ENCODE results near the gene BCL7A.

The BCL7A gene

GRCh38 chr12:122079532-122080081 is 57.9 kb downstream of the BCL7A start:
- no peak for DNase-seq (ENCODE audit: low read depth)

DNA sequence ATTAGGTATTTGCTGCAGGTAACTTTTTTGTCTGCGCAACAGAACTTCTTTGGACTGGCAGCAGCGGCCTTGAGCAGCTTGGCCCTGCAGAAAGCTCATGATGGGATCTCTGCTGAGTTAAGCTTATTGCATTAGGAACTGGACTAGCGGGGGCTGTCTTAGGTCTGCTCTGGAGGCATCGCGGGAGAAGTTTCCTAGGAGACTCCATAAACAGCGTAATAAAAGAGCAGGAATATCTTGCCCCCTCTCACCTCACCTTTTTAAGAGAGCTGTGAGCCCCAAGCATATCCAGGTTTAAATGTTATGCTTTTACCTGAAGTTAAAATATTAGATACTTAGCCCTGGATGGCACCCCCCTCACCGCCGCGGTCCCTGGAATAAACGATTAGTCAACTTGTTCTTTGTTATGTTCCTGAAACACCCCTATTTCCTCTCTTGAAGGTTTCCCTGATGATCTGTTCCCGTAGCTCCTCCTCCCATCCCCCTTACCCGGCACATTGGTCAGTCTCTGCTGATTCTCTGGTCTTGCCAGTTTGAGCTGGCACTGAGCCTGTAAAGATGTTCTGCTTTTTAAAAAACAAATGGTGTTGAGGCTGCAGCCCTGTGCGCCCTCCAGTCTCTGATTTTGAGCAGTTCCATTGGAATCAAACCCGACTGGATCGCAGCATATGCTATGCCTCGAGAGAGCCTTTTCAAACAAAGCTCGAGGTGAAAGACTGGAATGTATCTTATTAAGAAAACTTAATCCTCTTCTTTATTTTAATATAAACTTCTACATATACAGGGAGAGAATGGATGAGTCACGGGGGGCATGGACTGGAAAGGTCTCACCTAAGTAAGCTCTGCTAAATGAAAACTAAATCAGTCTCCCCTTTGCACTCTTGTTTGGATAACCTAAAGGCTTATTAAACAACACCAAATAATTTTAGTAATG is 58.7 kb downstream of the BCL7A start:
- DNase-seq (ENCODE audit: low read depth) = no peak

DNA sequence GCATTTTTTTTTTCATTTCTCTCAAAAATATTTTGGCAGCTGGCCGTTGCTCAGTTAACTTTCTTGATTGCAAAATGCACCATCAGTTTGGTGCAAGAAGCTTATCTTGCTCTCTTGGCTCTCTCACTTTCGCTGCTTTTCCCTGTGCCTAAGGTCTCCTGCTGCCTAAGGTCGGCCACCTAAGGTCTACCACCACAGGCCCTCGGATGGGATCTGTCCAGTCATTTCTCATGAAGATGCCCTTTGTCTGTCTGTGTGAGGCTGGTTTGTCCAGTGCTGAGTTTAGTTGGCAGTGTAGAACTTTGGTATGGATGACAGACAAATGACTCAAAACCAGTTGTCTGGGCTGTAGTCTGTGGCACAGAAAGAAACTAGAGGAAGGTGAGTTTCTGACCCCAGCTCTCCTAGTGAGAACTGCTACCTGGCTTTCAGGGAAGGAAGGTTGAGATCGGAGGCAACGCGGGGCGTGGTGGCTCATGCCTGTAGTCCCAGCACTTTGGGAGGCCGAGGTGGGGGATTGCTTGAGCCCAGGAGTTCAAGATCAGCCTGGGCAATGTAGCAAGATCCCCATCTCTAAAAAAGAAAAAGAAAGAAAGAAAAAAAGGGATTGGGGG is 59.5 kb downstream of the BCL7A start:
- DNase-seq (ENCODE audit: low read depth) = no peak

GRCh38 chr12:122081697-122082221 is 60.1 kb downstream of the BCL7A start:
- DNase-seq (ENCODE audit: low read depth) = no peak

DNA sequence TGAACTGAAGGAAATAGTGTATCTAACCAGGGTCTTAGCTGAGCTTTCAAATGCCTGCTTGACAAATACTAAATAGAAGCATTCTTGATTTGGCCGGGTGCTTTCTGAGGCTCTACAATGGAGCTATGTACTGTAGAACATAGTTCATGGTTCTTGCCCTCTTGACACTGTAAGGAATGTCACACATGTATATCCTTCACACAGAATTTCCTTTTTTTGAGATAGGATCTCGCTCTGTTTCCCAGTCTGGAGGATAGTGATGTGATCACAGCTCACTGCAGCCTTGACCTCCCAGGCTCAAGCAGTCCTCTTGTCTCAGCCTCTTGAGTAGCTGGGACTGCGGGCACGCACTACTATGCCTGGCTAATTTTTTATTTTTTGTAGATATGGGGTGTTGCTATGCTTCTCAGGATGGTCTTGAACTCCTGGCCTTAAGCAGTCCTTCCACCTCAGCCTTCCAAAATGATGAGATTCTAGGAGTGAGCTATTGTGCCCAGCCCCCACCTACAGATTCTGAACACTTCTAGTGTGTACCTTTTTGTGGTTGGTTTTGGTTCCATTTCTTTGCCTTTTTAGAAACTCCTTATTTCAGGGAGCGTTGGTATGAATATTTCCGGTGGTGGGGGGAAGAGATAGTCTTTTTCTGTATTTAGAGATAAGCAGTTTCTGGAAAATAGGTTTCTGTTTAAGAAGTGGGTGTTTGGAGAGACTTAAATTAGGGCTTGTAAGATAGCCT is 61.1 kb downstream of the BCL7A start:
- DNase-seq (ENCODE audit: low read depth) = no peak

- DNase-seq (ENCODE audit: low read depth) = no peak
Measured at GRCh38 chr12:122084857-122085405, 63.2 kb downstream of the BCL7A start.

DNA sequence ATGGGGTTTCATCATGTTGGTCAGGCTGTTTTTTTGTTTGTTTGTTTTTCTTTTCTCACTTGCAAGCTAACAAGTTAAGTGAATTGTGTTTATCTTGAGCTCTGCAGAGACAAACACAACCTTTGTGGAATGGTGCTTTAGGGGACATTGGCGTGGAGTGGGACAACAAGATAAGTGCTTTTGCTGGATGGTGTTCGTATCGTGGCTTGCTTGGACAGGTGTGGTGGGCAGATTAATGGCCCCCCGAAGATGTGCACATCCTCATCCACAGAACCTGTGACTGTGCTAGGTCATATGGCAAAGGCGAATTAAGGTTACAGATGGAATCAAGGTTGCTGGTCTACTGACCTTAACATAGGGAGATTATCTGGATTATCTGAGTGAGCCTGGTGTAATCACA is 63.9 kb downstream of the BCL7A start:
- no peak for DNase-seq (ENCODE audit: low read depth)

DNA sequence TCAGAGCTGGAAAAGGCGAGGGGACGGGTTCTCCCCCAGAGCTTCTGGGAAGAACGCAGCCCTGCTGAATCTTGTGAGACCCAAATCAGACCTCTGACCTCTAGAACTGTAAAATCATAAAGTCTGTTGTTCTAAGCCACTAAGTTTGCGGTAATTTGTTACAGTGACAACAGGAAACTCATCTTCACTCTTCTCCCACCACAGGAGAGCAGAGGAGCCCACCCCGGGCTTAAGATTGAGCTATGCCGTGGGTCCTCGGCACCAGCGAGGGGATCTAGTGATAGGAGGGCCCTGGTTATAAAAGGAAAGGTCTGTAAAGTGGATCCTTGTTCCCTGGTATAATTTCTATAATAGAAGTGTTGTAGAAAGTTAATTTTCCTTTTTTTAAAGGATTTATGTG is 64.4 kb downstream of the BCL7A start:
- no peak for DNase-seq (ENCODE audit: low read depth)

GRCh38 chr12:122086641-122087285 is 65.1 kb downstream of the BCL7A start:
- DNase-seq (ENCODE audit: low read depth) = no peak

GRCh38 chr12:122087431-122088178 is 65.9 kb downstream of the BCL7A start:
- DNase-seq (ENCODE audit: low read depth) = no peak

- no peak for DNase-seq (ENCODE audit: low read depth)
Measured at GRCh38 chr12:122088179-122088810, 66.6 kb downstream of the BCL7A start.

- no peak for DNase-seq (ENCODE audit: low read depth)
Measured at GRCh38 chr12:122089077-122089476, 67.4 kb downstream of the BCL7A start.

DNA sequence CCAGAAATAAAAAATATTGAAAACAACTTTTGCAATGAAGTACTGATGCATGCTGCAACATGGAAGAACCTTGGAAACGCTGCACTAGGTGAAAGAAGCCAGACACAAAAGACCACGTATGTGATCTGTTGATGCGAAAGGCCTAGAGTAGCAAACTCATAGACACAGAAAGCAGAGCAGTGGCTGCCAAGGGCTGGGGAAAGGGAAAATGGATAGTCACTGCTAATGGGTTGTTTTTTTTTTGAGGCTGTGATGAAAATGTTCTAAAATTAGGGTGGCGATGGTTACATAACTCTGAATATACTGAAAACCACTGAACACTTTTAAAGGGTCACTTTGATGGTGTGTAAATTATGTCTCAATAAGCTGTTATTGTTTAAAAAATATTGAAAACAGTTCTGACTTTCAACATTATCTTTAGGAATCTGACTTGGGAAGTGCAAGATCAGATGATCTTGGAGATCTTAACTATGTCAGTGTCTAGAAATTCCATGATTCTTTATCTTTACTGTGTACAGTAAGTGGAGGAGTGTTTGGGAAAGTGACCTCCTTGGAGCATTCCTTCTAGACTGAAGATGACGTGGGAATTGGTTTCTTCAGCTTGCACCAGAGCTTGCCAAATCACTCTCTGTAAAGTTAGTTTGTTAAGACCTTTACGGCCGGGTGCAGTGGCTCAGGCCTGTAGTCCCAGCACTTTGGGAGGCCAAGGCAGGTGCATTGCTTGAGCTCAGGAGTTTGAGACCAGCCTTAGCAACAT is 69.3 kb downstream of the BCL7A start:
- DNase-seq (ENCODE audit: low read depth) = no peak

GRCh38 chr12:122093098-122093883 is 71.6 kb downstream of the BCL7A start:
- DNase-seq (ENCODE audit: low read depth) = no peak

- no peak for DNase-seq (ENCODE audit: low read depth)
Measured at GRCh38 chr12:122094137-122094734, 72.6 kb downstream of the BCL7A start.

DNA sequence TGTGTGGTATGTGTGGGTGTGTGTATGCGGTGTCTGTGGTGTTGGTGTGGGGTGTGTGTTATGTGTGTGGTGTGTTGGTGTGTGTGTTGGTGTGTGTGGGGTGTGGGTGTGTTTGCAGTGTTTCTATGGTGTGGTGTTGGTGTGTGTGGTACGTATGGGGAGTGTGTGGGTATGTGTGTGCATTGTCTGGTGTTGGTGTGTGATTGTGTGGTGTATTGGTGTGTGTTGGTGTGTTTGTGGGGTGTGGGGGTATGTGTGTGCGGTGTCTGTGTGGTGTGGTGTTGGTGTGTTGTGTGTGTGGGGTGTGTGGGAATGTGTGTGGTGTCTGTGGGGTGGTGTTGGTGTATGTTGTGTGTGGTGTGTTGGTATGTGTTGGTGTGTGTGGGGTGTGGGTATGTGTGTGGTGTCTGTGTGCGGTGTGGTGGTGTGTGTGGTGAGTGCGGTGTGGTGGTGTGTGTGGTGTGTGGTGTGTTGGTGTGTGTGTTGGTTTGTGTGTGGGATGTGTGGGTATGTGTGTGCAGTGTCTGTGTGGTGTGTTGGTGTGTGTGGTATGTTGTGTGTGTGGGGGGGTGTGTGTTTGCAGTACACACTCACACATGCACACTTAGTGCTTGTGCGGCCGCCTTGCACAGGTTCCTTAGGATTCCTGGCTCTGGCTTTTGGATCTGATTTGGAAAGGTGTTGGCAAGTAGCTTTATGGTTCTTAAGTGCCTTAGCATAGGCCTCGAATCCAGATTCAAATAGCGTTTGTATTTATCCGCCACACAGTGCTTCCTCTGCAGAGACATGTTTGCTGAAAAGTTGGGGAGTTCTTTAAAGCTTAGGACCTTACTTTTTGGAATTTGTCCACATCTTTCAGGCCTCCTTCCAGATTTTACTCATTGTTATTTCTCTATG is 73.3 kb downstream of the BCL7A start:
- DNase-seq (ENCODE audit: low read depth) = no peak

- no peak for DNase-seq (ENCODE audit: low read depth)
Measured at GRCh38 chr12:122096014-122096413, 74.3 kb downstream of the BCL7A start.
